Transverse colon (tissue), 4 donors: ENCODE data around the gene OGFOD1.

Experiments used
- EP300 ChIP-seq: sonication (generic); formaldehyde crosslinking; IDR thresholded peaks from one replicate; pipeline ENCODE4 v1.6.1; 2017; ENCODE audit warnings: antibody characterized with exemption, low read depth
- POLR2A ChIP-seq: fragments of 450-650 bp; IDR thresholded peaks from one replicate; pipeline ENCODE4 v1.6.1; 2016; ENCODE audit warnings: antibody characterized with exemption, mild to moderate bottlenecking, moderate library complexity
- POLR2AphosphoS5 ChIP-seq, 3 donors: sonication (generic); formaldehyde crosslinking; IDR thresholded peaks; one replicate each; pipeline ENCODE4 v1.6.1; 2016; ENCODE audit warnings: antibody characterized with exemption in 3 of 3
- TF ChIP-seq, protein P1 (sequence below), 5 experiments: fragments of 200-600 bp in 3 of 5; fragments of 450-650 bp in 2 of 5; sonication (generic) in 3 of 5; IDR thresholded peaks; 1 replicate in 2 of 5; 2 replicates in 3 of 5; pipeline ENCODE4 v1.5.1; 2016 to 2017; ENCODE audit warnings: antibody characterized with exemption in 5 of 5, inconsistent platforms in 3 of 5, mild to moderate bottlenecking in 2 of 5, moderate library complexity in 1 of 5

DNA sequence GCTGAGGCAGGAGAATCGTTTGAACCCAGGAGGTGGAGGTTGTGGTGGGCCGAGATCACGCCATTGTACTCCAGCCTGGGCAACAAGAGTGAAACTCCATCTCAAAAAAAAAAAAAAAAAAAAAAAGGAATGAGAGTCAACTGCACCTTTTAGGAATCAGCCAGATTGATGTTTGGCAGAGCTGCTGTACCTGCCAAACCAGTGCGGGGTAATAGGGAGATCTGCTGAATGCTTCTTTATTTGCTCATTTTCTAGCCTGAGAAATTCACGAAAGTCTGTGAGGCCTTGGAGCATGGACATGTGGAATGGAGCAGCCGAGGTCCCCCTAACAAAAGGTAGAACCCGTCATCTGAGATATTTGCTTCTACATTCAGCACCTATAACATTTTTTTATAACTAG, 18.4 kb downstream of the OGFOD1 start:
- no peak for TF ChIP-seq POLR2AphosphoS5 (IDR thresholded peaks at IDR 0.05)
- no peak for TF ChIP-seq POLR2A
- TF ChIP-seq, protein P1, sequence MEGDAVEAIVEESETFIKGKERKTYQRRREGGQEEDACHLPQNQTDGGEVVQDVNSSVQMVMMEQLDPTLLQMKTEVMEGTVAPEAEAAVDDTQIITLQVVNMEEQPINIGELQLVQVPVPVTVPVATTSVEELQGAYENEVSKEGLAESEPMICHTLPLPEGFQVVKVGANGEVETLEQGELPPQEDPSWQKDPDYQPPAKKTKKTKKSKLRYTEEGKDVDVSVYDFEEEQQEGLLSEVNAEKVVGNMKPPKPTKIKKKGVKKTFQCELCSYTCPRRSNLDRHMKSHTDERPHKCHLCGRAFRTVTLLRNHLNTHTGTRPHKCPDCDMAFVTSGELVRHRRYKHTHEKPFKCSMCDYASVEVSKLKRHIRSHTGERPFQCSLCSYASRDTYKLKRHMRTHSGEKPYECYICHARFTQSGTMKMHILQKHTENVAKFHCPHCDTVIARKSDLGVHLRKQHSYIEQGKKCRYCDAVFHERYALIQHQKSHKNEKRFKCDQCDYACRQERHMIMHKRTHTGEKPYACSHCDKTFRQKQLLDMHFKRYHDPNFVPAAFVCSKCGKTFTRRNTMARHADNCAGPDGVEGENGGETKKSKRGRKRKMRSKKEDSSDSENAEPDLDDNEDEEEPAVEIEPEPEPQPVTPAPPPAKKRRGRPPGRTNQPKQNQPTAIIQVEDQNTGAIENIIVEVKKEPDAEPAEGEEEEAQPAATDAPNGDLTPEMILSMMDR (IDR thresholded peaks at IDR 0.05) = no peak
- TF ChIP-seq EP300 = no peak
